HEK293 (cell line): ENCODE results near the gene SBF2.

ENCODE experiments used
- CTCF ChIA-PET: fragments of 350-600 bp; formaldehyde crosslinking; extraction: SDS; loops from one replicate; lab custom pipeline; 2021; ENCODE audit warnings: antibody characterized with exemption; lab: Yijun Ruan, JAX
- POLR2A ChIA-PET: fragments of 300-600 bp; formaldehyde crosslinking; extraction: SDS; loops from one replicate; lab custom pipeline; 2020; ENCODE audit warnings: antibody characterized with exemption, inconsistent platforms; lab: Yijun Ruan, JAX
- H3K27ac ChIP-seq: fragments of 200-500 bp; sonication (Bioruptor generic); 2 replicates; pipeline ENCODE4 v1.5.1; 2014; ENCODE audit warnings: low read depth, low read length, control low read depth, inconsistent platforms; ENCODE audit errors: extremely low read depth
- H3K36me3 ChIP-seq, 2 experiments: fragments of 200-500 bp in 1 of 2; sonication (Bioruptor generic) in 1 of 2; 1 replicate in 1 of 2; 2 replicates in 1 of 2; pipeline ENCODE4 v1.5.1; 2014 to 2017; ENCODE audit warnings: inconsistent platforms in 2 of 2, low read length in 2 of 2; ENCODE audit not compliant: control insufficient read depth in 2 of 2, insufficient read depth in 1 of 2
- H3K4me1 ChIP-seq: fragments of 200-500 bp; sonication (Bioruptor generic); 2 replicates; pipeline ENCODE4 v1.5.1; 2014; ENCODE audit warnings: mild to moderate bottlenecking, low read length, inconsistent platforms; ENCODE audit not compliant: control insufficient read depth, insufficient read depth
- H3K4me3 ChIP-seq: 2 replicates; pipeline ENCODE4 v1.5.1; 2011; ENCODE audit warnings: low read depth, mild to moderate bottlenecking, control low read depth, low read length, moderate library complexity
- H3K9me3 ChIP-seq: fragments of 200-500 bp; sonication (Bioruptor generic); 2 replicates; pipeline ENCODE4 v1.5.1; 2014; ENCODE audit warnings: low read depth, low read length, inconsistent platforms; ENCODE audit not compliant: control insufficient read depth, insufficient read depth
- ATF2 ChIP-seq: fragments of 450-650 bp; formaldehyde crosslinking; IDR thresholded peaks from 2 replicates; pipeline ENCODE4 v1.5.1; 2016; ENCODE audit warnings: missing biosample characterization, missing genetic modification characterization, low read depth
- BCL11B ChIP-seq: fragments of 450-650 bp; formaldehyde crosslinking; IDR thresholded peaks from 2 replicates; pipeline ENCODE4 v1.5.1; 2016; ENCODE audit warnings: low read depth, missing biosample characterization, missing genetic modification characterization
- ZBTB10 ChIP-seq: fragments of 450-650 bp; formaldehyde crosslinking; IDR thresholded peaks from 2 replicates; pipeline ENCODE4 v1.5.1; 2016; ENCODE audit warnings: missing biosample characterization, missing genetic modification characterization
- ZBTB8A ChIP-seq: fragments of 450-650 bp; formaldehyde crosslinking; IDR thresholded peaks from 2 replicates; pipeline ENCODE4 v1.5.1; 2016; ENCODE audit warnings: missing biosample characterization, missing genetic modification characterization
- ZNF157 ChIP-seq: fragments of 450-650 bp; formaldehyde crosslinking; IDR thresholded peaks from 2 replicates; pipeline ENCODE4 v1.5.1; 2016; ENCODE audit warnings: missing biosample characterization, missing genetic modification characterization
- ZNF169 ChIP-seq: fragments of 450-650 bp; formaldehyde crosslinking; IDR thresholded peaks from 2 replicates; pipeline ENCODE4 v1.5.1; 2016; ENCODE audit warnings: missing biosample characterization, missing genetic modification characterization
- ZNF18 ChIP-seq: fragments of 450-650 bp; formaldehyde crosslinking; IDR thresholded peaks from 2 replicates; pipeline ENCODE4 v1.5.1; 2016; ENCODE audit warnings: missing biosample characterization, missing genetic modification characterization
- ZNF184 ChIP-seq: fragments of 450-650 bp; IDR thresholded peaks from 2 replicates; pipeline ENCODE4 v1.5.1; 2018; ENCODE audit warnings: missing biosample characterization, mild to moderate bottlenecking, missing genetic modification characterization
- ZNF19 ChIP-seq: fragments of 450-650 bp; formaldehyde crosslinking; IDR thresholded peaks from 2 replicates; pipeline ENCODE4; 2016; ENCODE audit warnings: missing biosample characterization, missing genetic modification characterization, low read depth
- ZNF202 ChIP-seq: fragments of 450-650 bp; formaldehyde crosslinking; IDR thresholded peaks from 2 replicates; pipeline ENCODE4 v1.5.1; 2016; ENCODE audit warnings: missing biosample characterization, missing genetic modification characterization, borderline replicate concordance
- ZNF366 ChIP-seq: fragments of 450-650 bp; formaldehyde crosslinking; conservative IDR thresholded peaks from 2 replicates; pipeline ENCODE4 v1.5.1; 2016; ENCODE audit warnings: missing biosample characterization, missing genetic modification characterization
- ZNF391 ChIP-seq: fragments of 450-650 bp; formaldehyde crosslinking; IDR thresholded peaks from 2 replicates; pipeline ENCODE4 v1.5.1; 2016; ENCODE audit warnings: low read depth, missing biosample characterization, missing genetic modification characterization, borderline replicate concordance
- ZNF580 ChIP-seq: fragments of 450-650 bp; formaldehyde crosslinking; IDR thresholded peaks from 2 replicates; pipeline ENCODE4 v1.5.1; 2016; ENCODE audit warnings: missing biosample characterization, missing genetic modification characterization
- ZNF645 ChIP-seq: fragments of 450-650 bp; formaldehyde crosslinking; IDR thresholded peaks from 2 replicates; pipeline ENCODE4; 2016; ENCODE audit warnings: missing biosample characterization, missing genetic modification characterization
- ZNF670 ChIP-seq: fragments of 450-650 bp; formaldehyde crosslinking; IDR thresholded peaks from 2 replicates; pipeline ENCODE4 v1.5.1; 2016; ENCODE audit warnings: missing biosample characterization, missing genetic modification characterization, low read depth
- ZNF692 ChIP-seq: fragments of 450-650 bp; formaldehyde crosslinking; IDR thresholded peaks from 2 replicates; pipeline ENCODE4 v1.5.1; 2016; ENCODE audit warnings: missing biosample characterization, missing genetic modification characterization
- ZSCAN30 ChIP-seq: fragments of 450-650 bp; IDR thresholded peaks from 2 replicates; pipeline ENCODE4 v1.5.1; 2018; ENCODE audit warnings: missing biosample characterization, mild to moderate bottlenecking, missing genetic modification characterization, moderate library complexity
- ZXDB ChIP-seq: fragments of 450-650 bp; formaldehyde crosslinking; IDR thresholded peaks from 2 replicates; pipeline ENCODE4 v1.5.1; 2016; ENCODE audit warnings: missing biosample characterization, missing genetic modification characterization

SBF2 gene

GRCh38 chr11:10002221-10002620 lies 291.8 kb downstream of the SBF2 start:
- Histone ChIP-seq H3K4me1 (no peaks in the 10 kb centered on the region), H3K4me3 (no peak overlapping the region)
- no peak for TF ChIP-seq ZNF692 (tag by site-specific recombination)
- no peak for TF ChIP-seq ZNF169
- TF ChIP-seq ZNF391: no peak
- no peak for TF ChIP-seq ZNF580 (tag by site-specific recombination)
- TF ChIP-seq ZXDB (tag by site-specific recombination): no peak
- TF ChIP-seq ZBTB10 (tag by site-specific recombination): no peak
- no peak for TF ChIP-seq ZNF202
- no peak for TF ChIP-seq ZNF157 (tag by site-specific recombination)
- no peak for TF ChIP-seq ZSCAN30 (tag by site-specific recombination)
- no peak for TF ChIP-seq BCL11B (tag by site-specific recombination)
- no peak for TF ChIP-seq ZNF18 (tag by site-specific recombination)
- no peak for TF ChIP-seq ZNF19 (tag by site-specific recombination)
- TF ChIP-seq ZNF366 (tag by site-specific recombination): no peak
- TF ChIP-seq ZNF670 (tag by site-specific recombination): no peak
- no peak for TF ChIP-seq ZBTB8A (tag by site-specific recombination)
- no peak for TF ChIP-seq ZNF184 (tag by site-specific recombination)
- TF ChIP-seq ZNF645 (tag by site-specific recombination): no peak
- TF ChIP-seq ATF2 (tag by site-specific recombination): no peak
- TF ChIP-seq, all 188 proteins: peak for 0
- ChIA-PET POLR2A (no interaction called here), CTCF (no interaction called here)
- H3K27ac ChIP-seq: no peak overlapping the region
- peaks cover 0 to 4% of the 10 kb centered on the region in 2 experiments; a peak in 1 of 3 replicates for H3K36me3 ChIP-seq
- H3K9me3 ChIP-seq: no peaks in the 10 kb centered on the region
